GM10847 (cell line): ENCODE data around the gene PITX3.

Source experiments
- POLR2A ChIP-seq: IDR thresholded peaks from 2 replicates; pipeline ENCODE4 v1.6.1; 2011; ENCODE audit not compliant: insufficient read length; ENCODE audit errors: extremely low read depth

PITX3 gene

GRCh38 chr10:102235598-102235920 is 5.8 kb downstream of the PITX3 start:
- TF ChIP-seq POLR2A = no peak

- TF ChIP-seq POLR2A = no peak
These were observed 6.3 kb downstream of the PITX3 start for GRCh38 chr10:102234888-102235597.

GRCh38 chr10:102233997-102234396 is 7.3 kb downstream of the PITX3 start:
- no peak for TF ChIP-seq POLR2A

GRCh38 chr10:102231357-102232318 is 9.7 kb downstream of the PITX3 start:
- no peak for TF ChIP-seq POLR2A

- TF ChIP-seq POLR2A = no peak
These were observed 10.4 kb downstream of the PITX3 start for GRCh38 chr10:102230861-102231356.

GRCh38 chr10:102230264-102230860 is 10.9 kb downstream of the PITX3 start:
- TF ChIP-seq POLR2A = no peak

DNA sequence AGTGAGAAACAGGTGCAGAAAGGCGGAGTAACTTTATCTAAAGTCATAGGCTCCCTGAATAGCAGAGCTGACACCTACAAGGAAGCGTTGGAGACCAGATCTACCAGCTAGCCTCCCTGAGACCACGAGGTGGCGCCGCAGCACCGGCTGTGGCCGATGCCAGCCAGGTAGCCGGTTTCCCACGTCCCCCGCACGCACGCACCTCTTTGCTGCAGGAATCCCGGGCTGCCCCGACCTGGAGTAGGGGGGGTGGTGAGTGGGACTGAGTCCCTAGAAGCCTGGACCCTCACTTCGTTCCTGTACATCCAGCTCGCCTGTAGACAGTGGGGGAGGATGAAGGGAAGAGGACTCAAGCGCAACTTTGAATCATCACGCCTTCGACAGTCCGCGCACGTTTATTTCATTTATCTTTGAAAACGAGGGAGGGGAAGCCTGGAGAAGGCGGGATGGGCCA is 11.5 kb downstream of the PITX3 start:
- TF ChIP-seq POLR2A = no peak

DNA sequence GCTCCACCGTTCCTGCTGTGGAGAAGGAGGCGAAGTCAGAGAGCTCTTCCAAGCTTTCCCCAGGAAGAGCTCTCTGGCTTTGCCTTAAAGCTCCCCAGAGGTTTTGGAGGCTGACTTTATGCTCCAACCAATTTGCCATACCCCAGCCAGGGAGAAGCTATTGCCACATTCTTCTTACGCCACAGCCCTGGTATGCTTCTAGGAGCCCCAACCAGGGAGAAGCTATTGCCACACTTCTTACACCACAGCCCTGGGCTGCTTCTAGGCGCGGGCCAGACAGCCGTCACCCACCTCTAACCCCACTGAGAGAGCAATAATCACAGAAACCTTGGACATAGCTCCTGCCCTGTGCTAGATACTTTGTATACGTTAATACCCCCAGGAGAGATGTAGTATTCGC is 14.3 kb downstream of the PITX3 start:
- TF ChIP-seq POLR2A = no peak

DNA sequence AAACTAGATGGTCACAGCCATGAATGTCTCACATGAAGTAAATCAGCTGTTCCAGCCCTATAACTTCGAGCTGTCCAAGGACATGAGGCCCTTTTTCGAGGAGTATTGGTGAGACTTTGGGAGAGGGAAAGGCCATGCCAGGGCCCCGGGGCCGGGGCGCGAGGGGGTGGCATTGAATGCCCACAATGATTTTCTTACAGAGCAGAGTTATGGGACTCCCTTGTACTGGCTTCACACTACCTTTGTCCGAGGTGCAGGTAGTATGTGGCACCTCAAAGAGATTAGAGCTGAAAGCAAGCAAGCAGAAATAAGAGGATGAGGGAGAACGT is 14.8 kb downstream of the PITX3 start:
- no peak for TF ChIP-seq POLR2A

DNA sequence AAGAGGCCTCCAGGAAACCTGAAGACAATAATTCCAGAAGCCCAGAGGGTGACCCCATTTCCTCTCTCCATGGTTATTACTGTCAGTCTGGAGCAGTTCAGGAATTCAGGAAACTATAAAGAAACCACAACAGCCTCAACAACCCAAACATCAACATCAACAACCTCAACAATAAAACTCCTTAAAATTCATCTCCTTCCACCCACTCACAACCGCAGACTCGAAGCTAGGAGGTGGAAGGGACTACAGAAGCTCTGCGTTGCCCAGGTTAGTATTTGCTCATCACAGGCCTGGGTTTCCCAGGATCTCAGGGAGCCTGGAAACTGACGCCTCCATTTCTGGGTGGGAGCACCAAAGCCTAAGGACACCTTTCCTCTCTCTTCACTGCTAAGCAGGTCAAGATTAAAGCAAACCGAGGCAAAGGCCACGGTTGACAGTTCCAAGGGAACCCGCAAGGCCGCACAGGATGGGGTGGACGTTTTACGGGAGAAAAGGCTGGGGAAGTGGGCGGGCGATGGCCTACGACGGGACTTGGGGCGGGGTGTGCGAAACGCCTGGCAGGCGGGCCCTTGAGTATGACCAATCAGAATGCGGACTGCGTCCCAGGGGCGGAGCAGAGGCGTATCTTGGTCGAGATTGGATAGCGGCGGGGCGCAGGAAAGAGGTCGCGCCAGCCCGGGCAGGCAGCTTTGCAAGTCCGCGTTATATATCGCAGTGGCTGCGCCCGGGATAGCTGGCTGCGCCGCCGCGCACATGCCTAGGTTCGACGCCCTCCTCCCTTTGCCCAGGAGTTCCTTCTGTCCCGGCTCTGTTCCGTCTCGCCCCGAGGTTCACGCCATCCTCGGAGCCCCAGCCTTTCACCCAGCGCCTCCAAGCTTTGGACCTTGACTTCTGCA is 15.4 kb downstream of the PITX3 start, which contains the start of gene ELOVL3:
ELOVL3 (plus strand) TSS at position 654 of the 896 bp plus-strand sequence. CDS start 250 bp downstream, outside the sequence.
- no peak for TF ChIP-seq POLR2A

GRCh38 chr10:102222797-102223196 is 18.5 kb downstream of the PITX3 start:
- no peak for TF ChIP-seq POLR2A

DNA sequence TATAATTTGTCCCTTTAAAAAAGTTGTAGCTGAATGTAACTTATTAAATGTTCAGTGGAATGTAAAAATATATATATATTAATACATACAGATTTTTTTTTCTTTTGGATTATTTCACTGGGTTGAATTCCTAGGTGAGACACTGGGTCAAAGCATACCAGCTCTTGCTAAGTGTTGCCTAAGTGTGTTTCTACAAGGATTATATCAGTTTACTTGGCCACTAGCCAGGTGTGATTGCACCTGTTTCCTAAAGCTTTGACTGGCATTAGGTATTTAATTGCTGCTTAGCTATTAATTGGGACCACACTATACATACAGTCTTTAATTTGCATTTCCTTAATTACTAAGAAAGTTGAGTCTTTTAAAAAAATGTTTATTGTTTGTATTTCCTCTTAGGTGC is 20.7 kb downstream of the PITX3 start:
- no peak for TF ChIP-seq POLR2A

- TF ChIP-seq POLR2A = no peak
These were observed 21.9 kb downstream of the PITX3 start for GRCh38 chr10:102219370-102219769.

GRCh38 chr10:102211615-102212299 is 29.6 kb downstream of the PITX3 start:
- TF ChIP-seq POLR2A = no peak

DNA sequence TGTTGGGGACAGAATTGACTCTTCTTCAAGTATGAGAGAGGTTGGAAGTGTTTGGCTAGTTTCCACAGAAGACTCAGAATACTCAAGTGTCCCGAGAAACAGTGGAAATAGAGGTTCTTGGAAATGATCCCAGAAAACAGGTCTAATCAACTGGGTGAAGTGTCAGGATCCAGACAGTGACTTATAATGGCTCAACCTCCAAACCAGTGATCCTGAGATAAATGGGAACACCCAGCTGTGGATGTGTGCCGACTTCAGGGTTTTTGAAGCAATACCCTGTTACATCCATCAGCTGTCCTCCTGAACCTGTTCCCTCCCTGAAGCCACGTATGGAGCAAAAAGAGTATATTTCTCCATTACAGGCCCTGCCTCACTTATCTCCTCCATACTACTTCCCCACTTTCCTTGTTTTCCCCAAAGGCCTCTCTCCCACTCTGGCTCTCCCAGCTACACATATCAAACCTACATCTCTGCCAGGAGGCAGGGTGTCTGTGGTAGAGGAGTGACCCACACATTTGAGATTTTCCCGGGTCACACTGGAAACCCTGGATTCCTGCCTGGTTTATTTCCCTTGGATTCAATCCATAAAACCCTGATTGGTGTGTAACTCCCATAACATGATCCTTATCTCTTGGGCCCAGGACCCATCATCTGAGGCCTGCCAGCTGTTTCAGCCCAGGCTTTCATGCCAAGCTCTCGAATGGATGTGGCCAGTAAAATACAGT is 32.8 kb downstream of the PITX3 start:
- no peak for TF ChIP-seq POLR2A
